Activated T-helper 2 cell treated with anti-CD3 and anti-CD28 coated beads, Interferon-gamma antibody, Interleukin-2, Interleukin-4, amounts not matched to agents 10 μg/mL and 5 μg/mL and 100 μg/mL, durations not matched to agents 14 hours and 24 hours and 36 hours (primary cell): Measurements from ENCODE around the gene HRK. TPM values are rescaled to one million over a fixed set of nuclear protein-coding genes. Genes with fewer than 3 reads are reported as not detected.
A peak's percentile ranks its signal among the peaks of the same experiment; 100 is the strongest.

Experiments
- DNase-seq: peaks from one replicate; pipeline ENCODE4 v3.0.0; 2021; ENCODE audit warnings: low spot score
- H3K27ac Mint-ChIP-seq: one replicate; pipeline ENCODE4 v1.8.0; 2021; ENCODE audit warnings: mixed read lengths
- H3K27me3 Mint-ChIP-seq: one replicate; pipeline ENCODE4 v1.8.0; 2021; ENCODE audit warnings: low read depth, mixed read lengths
- H3K36me3 Mint-ChIP-seq: one replicate; pipeline ENCODE4 v1.8.0; 2021; ENCODE audit warnings: low read depth, mixed read lengths
- H3K4me1 Mint-ChIP-seq: one replicate; pipeline ENCODE4 v1.8.0; 2021; ENCODE audit warnings: low read depth, mixed read lengths
- H3K4me3 Mint-ChIP-seq: one replicate; pipeline ENCODE4 v1.8.0; 2021; ENCODE audit warnings: low read depth, mild to moderate bottlenecking, moderate library complexity, mixed read lengths
- H3K9me3 Mint-ChIP-seq: one replicate; pipeline ENCODE4 v1.8.0; 2021; ENCODE audit warnings: mixed read lengths
- intact Hi-C: fragments of 100-400 bp; cut with micrococcal nuclease; formaldehyde crosslinking; loops from one replicate; pipeline ENCODE4 v1.15.1; 2023
- total RNA-seq: library from RNA; stranded (reverse); gene quantifications from 2 replicates; pipeline ENCODE4 v1.2.3, GENCODE V29; 2022

HRK gene
- total RNA-seq, 1 donor from 2014 or later: not detected

- intact Hi-C loops: no loop called here
- Mint-ChIP-seq H3K27ac (no peak overlapping the region), H3K4me3 (no peak overlapping the region), H3K9me3 (no peaks in the 10 kb centered on the region), H3K27me3 (peaks cover 15% of the 10 kb centered on the region), H3K4me1 (no peaks in the 10 kb centered on the region), H3K36me3 (no peaks in the 10 kb centered on the region)
- no peak for DNase-seq
Observed at GRCh38 chr12:116892349-116893140, 11.3 kb upstream of the HRK start.

- Mint-ChIP-seq H3K9me3 (no peaks in the 10 kb centered on the region), H3K4me3 (no peak overlapping the region), H3K27me3 (peaks cover 18% of the 10 kb centered on the region), H3K4me1 (no peaks in the 10 kb centered on the region), H3K36me3 (no peaks in the 10 kb centered on the region), H3K27ac (no peak overlapping the region)
- no peak for DNase-seq
- intact Hi-C loops: no loop called here
Observed at GRCh38 chr12:116891019-116891418, 9.8 kb upstream of the HRK start.

- Mint-ChIP-seq H3K9me3 (no peaks in the 10 kb centered on the region), H3K4me3 (no peak overlapping the region), H3K36me3 (no peaks in the 10 kb centered on the region), H3K27ac (no peak overlapping the region), H3K27me3 (peaks cover 18% of the 10 kb centered on the region), H3K4me1 (no peaks in the 10 kb centered on the region)
- intact Hi-C loops: no loop called here
- DNase-seq: no peak
Observed at GRCh38 chr12:116890330-116890729, 9.1 kb upstream of the HRK start.

- no peak overlapping the region for H3K27ac Mint-ChIP-seq
- no peaks in the 10 kb centered on the region for H3K4me1 Mint-ChIP-seq
- H3K36me3 Mint-ChIP-seq: no peaks in the 10 kb centered on the region
- peaks cover 27% of the 10 kb centered on the region for H3K27me3 Mint-ChIP-seq
- intact Hi-C loops: loop anchor here (10.0 kb wide), 1 partner anchor 183 kb away; no protein-coding TSS in a partner anchor
- H3K9me3 Mint-ChIP-seq: no peaks in the 10 kb centered on the region
- DNase-seq: no peak
- H3K4me3 Mint-ChIP-seq: no peak overlapping the region
Observed at GRCh38 chr12:116887897-116888296, 6.7 kb upstream of the HRK start.

GRCh38 chr12:116887244-116887643 is 6.0 kb upstream of the HRK start:
- Mint-ChIP-seq H3K4me3 (no peak overlapping the region), H3K9me3 (no peaks in the 10 kb centered on the region), H3K27ac (no peak overlapping the region), H3K4me1 (no peaks in the 10 kb centered on the region), H3K36me3 (no peaks in the 10 kb centered on the region), H3K27me3 (peaks cover 33% of the 10 kb centered on the region)
- DNase-seq: no peak
- intact Hi-C loops: loop anchor here (10.0 kb wide), 1 partner anchor 182 kb away; no protein-coding TSS in a partner anchor

GRCh38 chr12:116885491-116885890 is 4.2 kb upstream of the HRK start:
- H3K9me3 Mint-ChIP-seq: no peaks in the 10 kb centered on the region
- no peak for DNase-seq
- intact Hi-C loops: loop anchor here (10.0 kb wide), 1 partner anchor 181 kb away; no protein-coding TSS in a partner anchor
- no peak overlapping the region for H3K27ac Mint-ChIP-seq
- H3K4me1 Mint-ChIP-seq: peaks cover 2% of the 10 kb centered on the region
- no peak overlapping the region for H3K4me3 Mint-ChIP-seq
- H3K27me3 Mint-ChIP-seq: peaks cover 42% of the 10 kb centered on the region
- no peaks in the 10 kb centered on the region for H3K36me3 Mint-ChIP-seq

GRCh38 chr12:116884871-116885270 is 3.6 kb upstream of the HRK start:
- intact Hi-C loops: loop anchor here (10.0 kb wide), 1 partner anchor 180 kb away; no protein-coding TSS in a partner anchor
- DNase-seq: no peak
- H3K4me1 Mint-ChIP-seq: peaks cover 8% of the 10 kb centered on the region
- no peak overlapping the region for H3K4me3 Mint-ChIP-seq
- H3K9me3 Mint-ChIP-seq: no peaks in the 10 kb centered on the region
- H3K27ac Mint-ChIP-seq: no peak overlapping the region
- H3K36me3 Mint-ChIP-seq: no peaks in the 10 kb centered on the region
- peaks cover 47% of the 10 kb centered on the region for H3K27me3 Mint-ChIP-seq

GRCh38 chr12:116882742-116883141 is 1.5 kb upstream of the HRK start:
- peaks cover 4% of the 10 kb centered on the region for H3K36me3 Mint-ChIP-seq
- intact Hi-C loops: loop anchor here (10.0 kb wide), 1 partner anchor 178 kb away; no protein-coding TSS in a partner anchor
- H3K4me1 Mint-ChIP-seq: peaks cover 14% of the 10 kb centered on the region
- H3K27ac Mint-ChIP-seq: no peak overlapping the region
- DNase-seq: no peak
- peaks cover 62% of the 10 kb centered on the region for H3K27me3 Mint-ChIP-seq
- no peak overlapping the region for H3K4me3 Mint-ChIP-seq
- H3K9me3 Mint-ChIP-seq: no peaks in the 10 kb centered on the region

GRCh38 chr12:116881877-116882507 is 751 bp upstream of the HRK start:
- no peak for DNase-seq
- H3K27ac Mint-ChIP-seq: no peak overlapping the region
- intact Hi-C loops: loop anchor here (10.0 kb wide), 1 partner anchor 177 kb away; no protein-coding TSS in a partner anchor
- no peak overlapping the region for H3K4me3 Mint-ChIP-seq
- H3K27me3 Mint-ChIP-seq: peaks cover 61% of the 10 kb centered on the region
- H3K9me3 Mint-ChIP-seq: no peaks in the 10 kb centered on the region
- peaks cover 14% of the 10 kb centered on the region for H3K4me1 Mint-ChIP-seq
- peaks cover 4% of the 10 kb centered on the region for H3K36me3 Mint-ChIP-seq

- intact Hi-C loops: loop anchor here (10.0 kb wide), 1 partner anchor 176 kb away; no protein-coding TSS in a partner anchor
- Mint-ChIP-seq H3K27me3 (peaks cover 69% of the 10 kb centered on the region), H3K4me1 (peaks cover 14% of the 10 kb centered on the region), H3K27ac (no peak overlapping the region), H3K4me3 (peak overlapping the region; percentile 46), H3K36me3 (peaks cover 4% of the 10 kb centered on the region), H3K9me3 (no peaks in the 10 kb centered on the region)
- peak; percentile 14 for DNase-seq
Observed at GRCh38 chr12:116880817-116881324, 370 bp downstream of the HRK start.

- Mint-ChIP-seq H3K4me3 (peak overlapping the region; percentile 46), H3K36me3 (peaks cover 4% of the 10 kb centered on the region), H3K27me3 (peaks cover 71% of the 10 kb centered on the region), H3K27ac (no peak overlapping the region), H3K9me3 (no peaks in the 10 kb centered on the region), H3K4me1 (peaks cover 14% of the 10 kb centered on the region)
- intact Hi-C loops: loop anchor here (10.0 kb wide), 1 partner anchor 176 kb away; no protein-coding TSS in a partner anchor
- no peak for DNase-seq
Observed at GRCh38 chr12:116880213-116880816, 926 bp downstream of the HRK start.

GRCh38 chr12:116879509-116880212 is 1.6 kb downstream of the HRK start:
- peaks cover 14% of the 10 kb centered on the region for H3K4me1 Mint-ChIP-seq
- H3K9me3 Mint-ChIP-seq: peaks cover 2% of the 10 kb centered on the region
- DNase-seq: no peak
- intact Hi-C loops: loop anchor here (10.0 kb wide), 1 partner anchor 175 kb away; no protein-coding TSS in a partner anchor
- H3K27ac Mint-ChIP-seq: no peak overlapping the region
- H3K4me3 Mint-ChIP-seq: no peak overlapping the region
- peaks cover 70% of the 10 kb centered on the region for H3K27me3 Mint-ChIP-seq
- peaks cover 4% of the 10 kb centered on the region for H3K36me3 Mint-ChIP-seq
